WI38 (cell line): ENCODE measurements around the gene CCR9.

Source experiments
- H3K4me3 ChIP-seq: 2 replicates; pipeline ENCODE4 v1.5.1; 2011; ENCODE audit warnings: low read depth, mild to moderate bottlenecking, control low read depth, low read length
- TF ChIP-seq, protein P1 (sequence below): IDR thresholded peaks from 2 replicates; pipeline ENCODE4 v1.5.1; 2012; ENCODE audit warnings: low read depth, mild to moderate bottlenecking, control low read depth, low read length

CCR9 gene

DNA sequence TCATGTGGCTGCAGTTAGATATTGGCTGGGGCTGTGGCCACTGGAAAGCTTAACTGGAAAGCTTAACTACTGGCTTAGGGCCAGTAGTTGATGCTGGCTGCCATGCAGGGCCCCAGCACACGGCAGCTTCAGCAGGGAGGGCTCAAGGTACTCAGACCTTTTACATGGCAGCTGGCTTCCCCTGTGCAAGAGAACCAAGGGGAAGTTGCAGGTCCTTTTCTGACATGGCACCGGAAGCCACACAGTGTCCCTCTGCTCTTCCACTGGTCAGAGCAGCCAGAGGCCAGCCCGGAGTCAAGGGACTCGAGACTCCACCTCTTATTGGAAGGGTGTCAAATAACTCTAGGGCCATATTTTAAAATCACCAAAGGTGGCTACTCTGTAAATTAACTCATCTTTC, 24.5 kb downstream of the CCR9 start:
- H3K4me3 ChIP-seq = no peak overlapping the region
- TF ChIP-seq, protein P1, sequence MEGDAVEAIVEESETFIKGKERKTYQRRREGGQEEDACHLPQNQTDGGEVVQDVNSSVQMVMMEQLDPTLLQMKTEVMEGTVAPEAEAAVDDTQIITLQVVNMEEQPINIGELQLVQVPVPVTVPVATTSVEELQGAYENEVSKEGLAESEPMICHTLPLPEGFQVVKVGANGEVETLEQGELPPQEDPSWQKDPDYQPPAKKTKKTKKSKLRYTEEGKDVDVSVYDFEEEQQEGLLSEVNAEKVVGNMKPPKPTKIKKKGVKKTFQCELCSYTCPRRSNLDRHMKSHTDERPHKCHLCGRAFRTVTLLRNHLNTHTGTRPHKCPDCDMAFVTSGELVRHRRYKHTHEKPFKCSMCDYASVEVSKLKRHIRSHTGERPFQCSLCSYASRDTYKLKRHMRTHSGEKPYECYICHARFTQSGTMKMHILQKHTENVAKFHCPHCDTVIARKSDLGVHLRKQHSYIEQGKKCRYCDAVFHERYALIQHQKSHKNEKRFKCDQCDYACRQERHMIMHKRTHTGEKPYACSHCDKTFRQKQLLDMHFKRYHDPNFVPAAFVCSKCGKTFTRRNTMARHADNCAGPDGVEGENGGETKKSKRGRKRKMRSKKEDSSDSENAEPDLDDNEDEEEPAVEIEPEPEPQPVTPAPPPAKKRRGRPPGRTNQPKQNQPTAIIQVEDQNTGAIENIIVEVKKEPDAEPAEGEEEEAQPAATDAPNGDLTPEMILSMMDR = no peak

- TF ChIP-seq, protein P1 = no peak
- H3K4me3 ChIP-seq = no peak overlapping the region
These were observed 25.3 kb downstream of the CCR9 start for GRCh38 chr3:45911511-45912226.

DNA sequence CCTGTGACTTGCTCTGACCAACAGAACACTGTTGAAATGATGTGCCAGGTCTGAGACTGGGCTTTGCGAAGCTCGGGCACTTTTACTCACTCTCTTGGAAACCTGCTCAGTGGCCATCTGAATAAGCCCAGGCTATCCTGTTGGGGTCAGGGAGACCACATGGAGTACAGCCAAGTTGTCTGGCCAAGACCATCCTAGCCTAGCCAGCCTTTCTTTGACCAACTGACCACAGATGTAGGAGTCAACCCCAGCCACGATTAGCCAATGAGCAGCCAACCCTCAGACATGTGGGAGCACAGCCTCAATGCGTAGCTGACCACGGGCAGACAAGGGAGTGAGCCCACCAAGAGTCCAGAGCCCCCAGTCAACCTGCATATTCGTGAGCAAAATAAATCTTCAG, 26.1 kb downstream of the CCR9 start:
- TF ChIP-seq, protein P1 = no peak

DNA sequence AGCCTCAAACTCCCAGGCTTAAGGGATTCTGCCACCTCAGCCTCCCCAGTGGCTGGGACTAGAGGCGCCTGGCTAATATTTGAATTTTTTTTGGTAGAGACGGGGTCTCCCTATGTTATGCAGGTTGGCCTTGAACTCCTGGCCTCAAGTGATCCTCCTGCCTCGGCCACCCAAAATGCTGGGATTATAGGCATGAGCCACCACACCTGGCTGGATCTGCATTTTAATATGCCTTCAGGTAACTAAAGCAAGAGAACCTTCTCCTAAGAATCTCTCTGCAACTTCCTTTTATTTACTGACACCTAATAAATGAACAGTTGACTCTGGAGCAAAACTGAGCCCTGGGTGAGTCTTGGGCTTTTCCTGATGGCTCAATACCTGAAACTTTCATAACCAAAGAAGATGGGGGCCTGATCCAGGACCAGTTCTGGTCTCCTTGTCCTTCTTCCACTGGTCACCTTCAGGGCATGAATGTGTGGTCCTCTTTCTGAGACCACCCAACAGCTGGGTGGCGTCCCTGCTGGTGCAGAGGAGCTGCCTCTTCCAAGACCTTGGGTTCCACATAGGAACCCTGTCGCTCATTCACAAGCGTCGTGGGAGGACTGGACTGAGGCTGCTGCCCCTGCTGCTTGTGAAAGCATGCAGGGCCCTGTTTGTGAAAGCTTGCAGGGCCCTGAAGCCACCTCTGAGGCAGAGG, 28.2 kb downstream of the CCR9 start:
- TF ChIP-seq, protein P1 = no peak
- no peak overlapping the region for H3K4me3 ChIP-seq

More for the DNA sequence above, 26.1 kb downstream of the CCR9 start:
- H3K4me3 ChIP-seq = no peak overlapping the region

DNA sequence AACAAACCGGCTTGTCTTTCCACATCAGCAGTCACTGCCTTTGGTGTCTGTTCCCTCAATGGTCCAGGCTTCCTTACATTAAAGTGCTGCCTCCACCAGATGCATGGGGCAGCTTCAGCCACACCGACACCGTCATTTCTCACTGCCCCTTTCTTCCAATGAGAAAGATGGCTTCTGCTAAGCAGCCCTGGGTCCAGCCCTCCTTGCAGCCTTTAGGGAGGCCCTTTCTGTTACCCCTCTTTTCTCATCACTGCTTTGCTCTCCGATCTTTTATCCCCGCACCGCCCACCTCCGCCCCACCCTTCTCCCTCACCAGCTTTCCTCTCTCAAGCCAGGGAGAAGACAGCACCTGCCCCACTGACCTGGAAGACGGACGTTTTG, 28.7 kb downstream of the CCR9 start:
- TF ChIP-seq, protein P1 = no peak
- H3K4me3 ChIP-seq = no peak overlapping the region

GRCh38 chr3:45915518-45916231, 29.3 kb downstream of the CCR9 start:
- TF ChIP-seq, protein P1 = no peak
- H3K4me3 ChIP-seq = no peak overlapping the region
